Skeletal muscle satellite cell (primary cell): ENCODE data around the gene PPFIA1.
"Not testable (repeated sequence)": the region's sequence is repeated elsewhere in the genome, so short reads cannot be mapped to it uniquely, and the experiment has no call there.

Source experiments
- H3K27me3 ChIP-seq: 2 replicates; pipeline ENCODE4 v1.7.0; 2013; ENCODE audit warnings: low read length; ENCODE audit not compliant: control insufficient read depth, insufficient read depth
- H3K36me3 ChIP-seq: 2 replicates; pipeline ENCODE4 v1.7.0; 2013; ENCODE audit warnings: mild to moderate bottlenecking, control low read depth, low read length; ENCODE audit not compliant: insufficient read depth
- H3K4me1 ChIP-seq: 2 replicates; pipeline ENCODE4 v1.7.0; 2013; ENCODE audit warnings: low read length; ENCODE audit not compliant: control insufficient read depth, insufficient read depth
- H3K4me2 ChIP-seq: 2 replicates; pipeline ENCODE4 v1.7.0; 2013; ENCODE audit warnings: mild to moderate bottlenecking, low read length
- H3K4me3 ChIP-seq: 2 replicates; pipeline ENCODE4 v1.7.0; 2013; ENCODE audit warnings: low read length
- H3K9ac ChIP-seq: 2 replicates; pipeline ENCODE4 v1.7.0; 2013; ENCODE audit warnings: mild to moderate bottlenecking, low read depth, low read length, moderate library complexity
- H3K9me3 ChIP-seq: replicated peaks from 2 replicates; pipeline ENCODE4 v1.7.0; 2013; ENCODE audit warnings: mild to moderate bottlenecking, control low read depth, low read length

Gene PPFIA1

DNA sequence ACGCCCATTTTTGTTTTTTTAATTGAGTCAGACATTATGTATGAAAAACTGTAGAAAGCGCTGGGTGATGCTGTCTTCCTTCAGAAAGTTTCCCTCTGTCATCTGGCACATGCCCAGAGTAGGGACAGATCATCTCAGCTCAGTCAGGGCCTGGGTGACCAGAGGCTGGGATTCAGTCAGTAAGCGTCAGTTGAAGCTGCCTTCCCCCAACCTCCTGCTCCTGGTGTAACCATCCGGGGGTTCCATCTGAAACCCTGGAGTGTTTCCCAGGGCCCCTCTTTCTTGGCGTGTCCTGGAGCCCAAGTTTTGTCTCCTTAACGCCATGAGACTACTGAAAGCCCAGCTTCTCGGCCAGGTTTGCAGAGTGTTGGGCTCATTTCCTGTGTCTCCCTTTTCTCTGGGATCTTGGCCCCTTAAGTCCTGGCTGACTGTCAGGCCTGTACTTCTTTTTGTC is 10.7 kb downstream of the PPFIA1 start:
- Histone ChIP-seq H3K4me1 (peaks cover 11% of the 10 kb centered on the region), H3K4me2 (no peak overlapping the region), H3K9ac (no peak overlapping the region), H3K36me3 (peaks cover 30% of the 10 kb centered on the region), H3K27me3 (no peaks in the 10 kb centered on the region), H3K9me3 (no peaks in the 10 kb centered on the region), H3K4me3 (no peak overlapping the region)

DNA sequence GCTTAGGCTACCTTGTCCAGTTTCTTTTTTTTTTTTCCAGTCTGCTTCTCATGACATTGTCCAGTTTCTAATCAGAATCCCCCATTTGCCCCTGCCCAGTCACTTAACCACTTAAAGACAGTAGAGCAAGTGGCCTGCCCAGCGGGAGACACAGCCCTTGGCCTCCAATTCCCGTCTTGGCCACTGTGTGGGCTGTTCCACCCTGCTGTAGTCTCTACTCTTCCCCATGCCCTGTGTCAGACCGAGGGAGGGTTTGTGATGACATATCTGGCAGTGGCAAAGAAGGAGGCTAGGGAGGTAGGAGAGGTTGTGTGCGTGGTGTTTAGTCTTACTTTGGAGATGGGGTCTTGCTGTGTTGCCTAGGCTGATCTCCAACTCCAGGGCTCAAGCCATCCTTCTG is 11.5 kb downstream of the PPFIA1 start:
- Histone ChIP-seq H3K36me3 (peaks cover 34% of the 10 kb centered on the region), H3K4me3 (no peak overlapping the region), H3K27me3 (no peaks in the 10 kb centered on the region), H3K9ac (no peak overlapping the region), H3K4me1 (peaks cover 11% of the 10 kb centered on the region), H3K4me2 (no peak overlapping the region), H3K9me3 (no peaks in the 10 kb centered on the region)

GRCh38 chr11:70288721-70289120 is 18.2 kb downstream of the PPFIA1 start:
- Histone ChIP-seq H3K27me3 (no peaks in the 10 kb centered on the region), H3K4me1 (no peaks in the 10 kb centered on the region), H3K9ac (no peak overlapping the region), H3K9me3 (no peaks in the 10 kb centered on the region), H3K36me3 (peaks cover 37% of the 10 kb centered on the region), H3K4me3 (no peak overlapping the region), H3K4me2 (no peak overlapping the region)

DNA sequence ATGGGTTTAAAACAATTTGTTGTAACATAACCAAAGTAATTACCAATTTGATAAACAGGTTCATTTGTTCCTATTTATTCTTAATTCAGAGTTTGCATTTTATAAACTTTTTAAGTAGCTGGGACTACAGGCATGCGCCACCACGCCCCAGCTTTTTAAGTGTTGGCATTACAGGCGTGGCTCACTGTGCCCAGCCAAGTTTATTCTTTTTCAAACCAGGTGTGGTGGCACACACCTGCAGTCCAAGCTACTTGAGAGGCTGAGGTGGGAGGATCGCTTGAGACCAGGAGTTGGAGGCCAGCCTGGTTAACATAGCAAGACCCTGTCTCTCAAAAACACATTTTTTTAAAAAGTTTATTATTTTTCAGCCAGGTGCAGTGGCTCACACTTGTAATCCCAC is 19.1 kb downstream of the PPFIA1 start:
- peaks cover 31% of the 10 kb centered on the region for H3K36me3 ChIP-seq

GRCh38 chr11:70290361-70291065 is 20.0 kb downstream of the PPFIA1 start:
- Histone ChIP-seq H3K4me3 (no peak overlapping the region), H3K27me3 (no peaks in the 10 kb centered on the region), H3K9ac (no peak overlapping the region), H3K4me1 (no peaks in the 10 kb centered on the region), H3K4me2 (no peak overlapping the region), H3K36me3 (peaks cover 28% of the 10 kb centered on the region), H3K9me3 (no peaks in the 10 kb centered on the region)

More for the DNA sequence above, 19.1 kb downstream of the PPFIA1 start:
- no peaks in the 10 kb centered on the region for H3K27me3 ChIP-seq
- no peak overlapping the region for H3K4me3 ChIP-seq
- no peaks in the 10 kb centered on the region for H3K9me3 ChIP-seq
- H3K4me2 ChIP-seq, result no peak overlapping the region
- H3K9ac ChIP-seq, result no peak overlapping the region
- no peaks in the 10 kb centered on the region for H3K4me1 ChIP-seq

DNA sequence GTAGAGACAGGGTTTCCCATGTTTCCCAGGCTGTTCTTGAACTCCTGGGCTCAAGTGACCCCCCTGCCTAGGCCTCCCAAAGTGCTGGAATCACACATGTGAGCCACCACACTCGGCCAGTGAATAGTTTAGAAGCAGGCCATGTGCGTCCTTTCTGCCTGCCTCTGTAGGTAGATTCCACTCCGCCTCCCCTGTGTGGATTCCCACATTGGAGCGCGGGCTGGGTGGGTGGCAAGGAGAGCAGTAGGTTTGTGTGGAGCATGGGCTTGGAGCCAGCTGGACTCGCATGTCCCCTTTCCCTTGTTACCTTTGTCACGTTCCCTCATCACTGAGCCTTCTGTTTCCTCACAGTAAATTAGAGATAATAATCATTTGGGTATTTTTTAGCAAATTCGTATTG is 21.7 kb downstream of the PPFIA1 start:
- no peaks in the 10 kb centered on the region for H3K9me3 ChIP-seq
- no peak overlapping the region for H3K4me3 ChIP-seq
- no peak overlapping the region for H3K9ac ChIP-seq
- H3K4me1 ChIP-seq, result peaks cover 6% of the 10 kb centered on the region
- peaks cover 17% of the 10 kb centered on the region for H3K36me3 ChIP-seq
- no peak overlapping the region for H3K4me2 ChIP-seq
- H3K27me3 ChIP-seq, result no peaks in the 10 kb centered on the region

DNA sequence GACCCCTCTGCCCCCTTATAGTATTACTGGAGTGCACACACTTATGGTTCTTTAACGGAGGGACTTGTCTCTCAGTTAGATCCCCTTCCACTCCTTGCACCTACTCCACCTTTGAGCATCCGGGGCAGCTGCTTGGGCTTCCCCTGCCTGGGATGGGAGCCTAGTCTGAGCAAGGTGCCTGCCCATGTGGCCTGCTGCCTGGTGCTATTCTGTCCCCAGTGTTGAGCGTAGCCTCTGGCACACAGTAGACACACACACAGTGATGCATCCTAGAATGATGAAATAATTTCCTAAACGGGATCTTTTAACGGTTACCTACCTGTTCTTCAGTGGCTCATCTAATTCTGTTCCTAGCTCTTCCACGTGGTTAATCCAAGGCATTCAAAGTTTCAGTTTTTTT is 22.4 kb downstream of the PPFIA1 start:
- Histone ChIP-seq H3K9ac (no peak overlapping the region), H3K4me1 (peaks cover 13% of the 10 kb centered on the region), H3K9me3 (no peaks in the 10 kb centered on the region), H3K36me3 (peaks cover 18% of the 10 kb centered on the region), H3K27me3 (no peaks in the 10 kb centered on the region), H3K4me2 (no peak overlapping the region), H3K4me3 (no peak overlapping the region)

DNA sequence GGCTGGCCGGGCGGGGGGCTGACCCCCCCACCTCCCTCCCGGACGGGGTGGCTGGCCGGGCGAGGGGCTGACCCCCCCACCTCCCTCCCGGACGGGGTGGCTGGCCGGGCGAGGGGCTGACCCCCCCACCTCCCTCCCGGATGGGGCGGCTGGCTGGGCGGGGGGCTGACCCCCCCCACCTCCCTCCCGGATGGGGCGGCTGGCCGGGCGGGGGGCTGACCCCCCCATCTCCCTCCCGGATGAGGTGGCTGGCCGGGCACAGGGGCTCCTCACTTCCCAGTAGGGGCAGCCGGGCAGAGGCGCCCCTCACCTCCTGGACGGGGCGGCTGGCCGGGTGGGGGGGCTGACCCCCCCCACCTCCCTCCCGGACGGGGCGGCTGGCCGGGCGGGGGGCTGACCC is 24.7 kb downstream of the PPFIA1 start:
- H3K27me3 ChIP-seq, H3K4me3 ChIP-seq, H3K4me2 ChIP-seq, H3K9me3 ChIP-seq, H3K9ac ChIP-seq: not testable (repeated sequence)
- H3K4me1 ChIP-seq, result peaks cover 20% of the 10 kb centered on the region
- H3K36me3 ChIP-seq, result peaks cover 28% of the 10 kb centered on the region

DNA sequence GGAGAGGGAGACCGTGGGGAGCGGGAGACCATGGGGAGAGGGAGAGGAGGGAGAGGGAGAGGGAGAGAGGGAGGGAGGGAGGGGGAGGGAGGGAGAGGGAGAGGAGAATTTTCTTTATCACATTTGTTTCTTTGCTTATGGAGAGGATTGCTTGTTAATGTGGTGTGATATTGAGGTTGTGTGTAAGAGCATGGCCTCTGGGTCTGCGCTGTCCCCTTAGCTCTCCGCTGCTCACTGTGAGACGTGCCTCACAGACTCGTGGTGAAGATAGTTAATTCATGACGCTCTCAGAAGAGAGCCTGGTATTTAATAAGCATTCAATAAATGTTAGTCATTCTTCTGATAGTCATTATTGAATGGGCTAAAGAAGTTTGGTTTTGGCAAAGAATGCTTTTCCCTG is 26.2 kb downstream of the PPFIA1 start:
- no peaks in the 10 kb centered on the region for H3K27me3 ChIP-seq
- peaks cover 20% of the 10 kb centered on the region for H3K4me1 ChIP-seq
- H3K36me3 ChIP-seq, result peaks cover 26% of the 10 kb centered on the region
- no peak overlapping the region for H3K9ac ChIP-seq
- no peak overlapping the region for H3K4me2 ChIP-seq
- H3K9me3 ChIP-seq, result no peaks in the 10 kb centered on the region
- no peak overlapping the region for H3K4me3 ChIP-seq

DNA sequence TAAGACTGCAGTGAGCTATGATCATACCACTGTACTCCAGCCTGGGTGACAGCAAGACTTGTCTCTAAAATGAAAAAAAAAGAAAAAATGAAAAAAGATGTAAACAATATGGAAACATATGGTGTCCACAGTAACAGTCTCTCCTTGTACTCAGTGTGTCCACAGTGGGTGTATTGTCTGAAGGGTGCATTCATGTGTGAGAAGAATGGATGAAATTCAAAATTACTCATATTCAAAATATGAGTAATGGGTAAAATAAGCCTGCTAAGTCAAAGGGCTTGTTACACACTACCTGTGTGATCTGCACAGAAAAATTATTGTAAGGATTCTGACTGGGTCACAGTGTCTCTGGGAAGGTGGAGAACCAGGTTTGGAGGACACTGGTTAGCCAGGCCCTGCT is 26.9 kb downstream of the PPFIA1 start:
- Histone ChIP-seq H3K27me3 (no peaks in the 10 kb centered on the region), H3K4me3 (no peak overlapping the region), H3K36me3 (peaks cover 26% of the 10 kb centered on the region), H3K4me2 (no peak overlapping the region), H3K9me3 (no peaks in the 10 kb centered on the region), H3K4me1 (peaks cover 24% of the 10 kb centered on the region), H3K9ac (no peak overlapping the region)

- peaks cover 34% of the 10 kb centered on the region for H3K4me1 ChIP-seq
- H3K9me3 ChIP-seq, result no peaks in the 10 kb centered on the region
- no peak overlapping the region for H3K4me2 ChIP-seq
- no peak overlapping the region for H3K9ac ChIP-seq
- no peaks in the 10 kb centered on the region for H3K27me3 ChIP-seq
- H3K4me3 ChIP-seq, result no peak overlapping the region
- H3K36me3 ChIP-seq, result peaks cover 17% of the 10 kb centered on the region
Measured at GRCh38 chr11:70298243-70298915, 27.9 kb downstream of the PPFIA1 start.

GRCh38 chr11:70299636-70300035 is 29.1 kb downstream of the PPFIA1 start:
- H3K9ac ChIP-seq, result no peak overlapping the region
- no peaks in the 10 kb centered on the region for H3K27me3 ChIP-seq
- H3K9me3 ChIP-seq, result no peaks in the 10 kb centered on the region
- H3K36me3 ChIP-seq, result peaks cover 13% of the 10 kb centered on the region
- H3K4me1 ChIP-seq, result peaks cover 38% of the 10 kb centered on the region
- no peak overlapping the region for H3K4me3 ChIP-seq
- no peak overlapping the region for H3K4me2 ChIP-seq
